Measurements from ENCODE around the gene FAM83F.

DNA sequence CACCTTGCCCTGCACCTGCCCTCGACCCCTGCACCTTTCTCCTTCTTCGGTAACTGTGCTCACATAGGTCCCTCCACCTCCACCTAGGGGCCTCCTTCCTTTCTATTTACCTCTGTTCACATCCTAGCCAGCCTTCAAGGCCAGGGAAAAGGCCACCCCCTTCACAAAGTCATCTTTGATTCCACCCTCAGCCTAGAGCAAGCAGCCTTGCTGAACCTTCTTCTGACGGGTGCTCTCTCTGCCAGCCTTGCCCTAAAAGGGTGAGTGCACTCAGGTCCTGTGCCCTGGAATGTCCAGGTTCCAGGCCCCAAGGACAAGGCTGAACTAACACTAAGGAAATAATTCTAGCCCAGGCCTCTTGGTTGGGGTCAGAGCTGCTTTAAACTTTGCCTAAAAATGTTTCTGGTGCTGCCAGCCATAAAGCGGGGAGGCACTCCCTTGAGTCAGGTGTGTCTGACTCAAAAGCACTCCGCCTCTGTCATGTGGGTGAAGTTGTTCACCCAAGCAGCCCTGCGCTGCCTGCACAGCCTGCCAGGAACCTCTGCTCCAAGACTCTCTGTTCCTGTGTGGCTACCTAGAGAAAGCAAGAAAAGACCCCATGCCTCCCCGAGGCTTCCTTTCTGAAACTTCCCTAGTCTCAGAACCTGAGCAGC lies 9.2 kb upstream of the FAM83F start:
- no peak for TF ChIP-seq POLR2AphosphoS5 (IDR thresholded peaks at IDR 0.05; ENCODE audit: low read depth, low read length)
- TF ChIP-seq, protein P1, sequence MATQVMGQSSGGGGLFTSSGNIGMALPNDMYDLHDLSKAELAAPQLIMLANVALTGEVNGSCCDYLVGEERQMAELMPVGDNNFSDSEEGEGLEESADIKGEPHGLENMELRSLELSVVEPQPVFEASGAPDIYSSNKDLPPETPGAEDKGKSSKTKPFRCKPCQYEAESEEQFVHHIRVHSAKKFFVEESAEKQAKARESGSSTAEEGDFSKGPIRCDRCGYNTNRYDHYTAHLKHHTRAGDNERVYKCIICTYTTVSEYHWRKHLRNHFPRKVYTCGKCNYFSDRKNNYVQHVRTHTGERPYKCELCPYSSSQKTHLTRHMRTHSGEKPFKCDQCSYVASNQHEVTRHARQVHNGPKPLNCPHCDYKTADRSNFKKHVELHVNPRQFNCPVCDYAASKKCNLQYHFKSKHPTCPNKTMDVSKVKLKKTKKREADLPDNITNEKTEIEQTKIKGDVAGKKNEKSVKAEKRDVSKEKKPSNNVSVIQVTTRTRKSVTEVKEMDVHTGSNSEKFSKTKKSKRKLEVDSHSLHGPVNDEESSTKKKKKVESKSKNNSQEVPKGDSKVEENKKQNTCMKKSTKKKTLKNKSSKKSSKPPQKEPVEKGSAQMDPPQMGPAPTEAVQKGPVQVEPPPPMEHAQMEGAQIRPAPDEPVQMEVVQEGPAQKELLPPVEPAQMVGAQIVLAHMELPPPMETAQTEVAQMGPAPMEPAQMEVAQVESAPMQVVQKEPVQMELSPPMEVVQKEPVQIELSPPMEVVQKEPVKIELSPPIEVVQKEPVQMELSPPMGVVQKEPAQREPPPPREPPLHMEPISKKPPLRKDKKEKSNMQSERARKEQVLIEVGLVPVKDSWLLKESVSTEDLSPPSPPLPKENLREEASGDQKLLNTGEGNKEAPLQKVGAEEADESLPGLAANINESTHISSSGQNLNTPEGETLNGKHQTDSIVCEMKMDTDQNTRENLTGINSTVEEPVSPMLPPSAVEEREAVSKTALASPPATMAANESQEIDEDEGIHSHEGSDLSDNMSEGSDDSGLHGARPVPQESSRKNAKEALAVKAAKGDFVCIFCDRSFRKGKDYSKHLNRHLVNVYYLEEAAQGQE (IDR thresholded peaks at IDR 0.05; ENCODE audit: insufficient read depth in 1 of 2, low read depth in 2 of 2, low read length in 2 of 2), result no peak
- TF ChIP-seq TAF1 (IDR thresholded peaks at IDR 0.05; ENCODE audit: borderline replicate concordance, insufficient read depth, low read length), result no peak
- no peak for TF ChIP-seq SIN3A (IDR thresholded peaks at IDR 0.05; ENCODE audit: borderline replicate concordance, insufficient read depth, low read length)

Measured in PFSK-1 (cell line).